Liver (tissue), 3 donors: ENCODE data around the gene GLIS1.

Experiments used
- ATF3 ChIP-seq: IDR thresholded peaks from 2 replicates; pipeline ENCODE4 v1.6.1; 2016; ENCODE audit warnings: antibody characterized with exemption
- CTCF ChIP-seq: fragments of 150-350 bp; IDR thresholded peaks from 2 replicates; pipeline ENCODE4 v1.5.1; 2017; ENCODE audit warnings: improper control_type of control experiment, low read depth, low read length; ENCODE audit not compliant: missing input control
- FOXA1 ChIP-seq: IDR thresholded peaks from 2 replicates; pipeline ENCODE4 v1.6.1; 2016; ENCODE audit warnings: antibody characterized with exemption
- HNF4A ChIP-seq, 2 donors: conservative IDR thresholded peaks; 2 replicates each; pipeline ENCODE4 v1.6.1; 2016; ENCODE audit warnings: antibody characterized with exemption in 2 of 2, mild to moderate bottlenecking in 2 of 2
- HNF4G ChIP-seq: IDR thresholded peaks from 2 replicates; pipeline ENCODE4 v1.6.1; 2016; ENCODE audit warnings: antibody characterized with exemption
- MAX ChIP-seq: IDR thresholded peaks from 2 replicates; pipeline ENCODE4 v1.6.1; 2016; ENCODE audit warnings: antibody characterized with exemption
- RAD21 ChIP-seq, 2 donors: IDR thresholded peaks; 2 replicates each; pipeline ENCODE4 v1.6.1; 2016; ENCODE audit warnings: antibody characterized with exemption in 2 of 2, mild to moderate bottlenecking in 2 of 2
- RXRA ChIP-seq, 2 donors: IDR thresholded peaks; 2 replicates each; pipeline ENCODE4 v1.6.1; 2017 to 2018; ENCODE audit warnings: antibody characterized with exemption in 2 of 2, mild to moderate bottlenecking in 1 of 2
- SP1 ChIP-seq: IDR thresholded peaks from 2 replicates; pipeline ENCODE4 v1.6.1; 2018; ENCODE audit warnings: antibody characterized with exemption, mild to moderate bottlenecking
- TAF1 ChIP-seq: conservative IDR thresholded peaks from 2 replicates; pipeline ENCODE4 v1.6.1; 2016; ENCODE audit warnings: antibody characterized with exemption, mild to moderate bottlenecking
- YY1 ChIP-seq: IDR thresholded peaks from 2 replicates; pipeline ENCODE4 v1.6.1; 2016; ENCODE audit warnings: antibody characterized with exemption, mild to moderate bottlenecking
- ZBTB33 ChIP-seq: IDR thresholded peaks from 2 replicates; pipeline ENCODE4 v1.6.1; 2016; ENCODE audit warnings: antibody characterized with exemption
- TF ChIP-seq, protein P1 (sequence below): IDR thresholded peaks from 2 replicates; pipeline ENCODE4 v1.6.1; 2016; ENCODE audit warnings: antibody characterized with exemption, mild to moderate bottlenecking
- donor health status: healthy.
- donor health status: healthy.

- no peak for TF ChIP-seq RAD21 (IDR thresholded peaks at IDR 0.05)
- TF ChIP-seq CTCF: no peak
- no peak for TF ChIP-seq YY1
- no peak for TF ChIP-seq ZBTB33
- no peak for TF ChIP-seq FOXA1
- no peak for TF ChIP-seq MAX
- TF ChIP-seq TAF1: no peak
- no peak for TF ChIP-seq HNF4G
- no peak for TF ChIP-seq ATF3
- no peak for TF ChIP-seq SP1
- TF ChIP-seq HNF4A (conservative IDR thresholded peaks at IDR 0.05): no peak
- no peak for TF ChIP-seq RXRA (IDR thresholded peaks at IDR 0.05)
- TF ChIP-seq, protein P1, sequence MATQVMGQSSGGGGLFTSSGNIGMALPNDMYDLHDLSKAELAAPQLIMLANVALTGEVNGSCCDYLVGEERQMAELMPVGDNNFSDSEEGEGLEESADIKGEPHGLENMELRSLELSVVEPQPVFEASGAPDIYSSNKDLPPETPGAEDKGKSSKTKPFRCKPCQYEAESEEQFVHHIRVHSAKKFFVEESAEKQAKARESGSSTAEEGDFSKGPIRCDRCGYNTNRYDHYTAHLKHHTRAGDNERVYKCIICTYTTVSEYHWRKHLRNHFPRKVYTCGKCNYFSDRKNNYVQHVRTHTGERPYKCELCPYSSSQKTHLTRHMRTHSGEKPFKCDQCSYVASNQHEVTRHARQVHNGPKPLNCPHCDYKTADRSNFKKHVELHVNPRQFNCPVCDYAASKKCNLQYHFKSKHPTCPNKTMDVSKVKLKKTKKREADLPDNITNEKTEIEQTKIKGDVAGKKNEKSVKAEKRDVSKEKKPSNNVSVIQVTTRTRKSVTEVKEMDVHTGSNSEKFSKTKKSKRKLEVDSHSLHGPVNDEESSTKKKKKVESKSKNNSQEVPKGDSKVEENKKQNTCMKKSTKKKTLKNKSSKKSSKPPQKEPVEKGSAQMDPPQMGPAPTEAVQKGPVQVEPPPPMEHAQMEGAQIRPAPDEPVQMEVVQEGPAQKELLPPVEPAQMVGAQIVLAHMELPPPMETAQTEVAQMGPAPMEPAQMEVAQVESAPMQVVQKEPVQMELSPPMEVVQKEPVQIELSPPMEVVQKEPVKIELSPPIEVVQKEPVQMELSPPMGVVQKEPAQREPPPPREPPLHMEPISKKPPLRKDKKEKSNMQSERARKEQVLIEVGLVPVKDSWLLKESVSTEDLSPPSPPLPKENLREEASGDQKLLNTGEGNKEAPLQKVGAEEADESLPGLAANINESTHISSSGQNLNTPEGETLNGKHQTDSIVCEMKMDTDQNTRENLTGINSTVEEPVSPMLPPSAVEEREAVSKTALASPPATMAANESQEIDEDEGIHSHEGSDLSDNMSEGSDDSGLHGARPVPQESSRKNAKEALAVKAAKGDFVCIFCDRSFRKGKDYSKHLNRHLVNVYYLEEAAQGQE: no peak
Observed at GRCh38 chr1:53643881-53644390, 95.0 kb downstream of the GLIS1 start.
